ENCODE data around the gene TUT7. TPM values are rescaled to one million over a fixed set of nuclear protein-coding genes. Genes with fewer than 3 reads are reported as not detected.
"Not testable (repeated sequence)": the region's sequence is repeated elsewhere in the genome, so short reads cannot be mapped to it uniquely, and the experiment has no call there.

The TUT7 gene
- polyA plus RNA-seq, 1 donor from 2014 or later, result 26.2 TPM

GRCh38 chr9:86330186-86330585 is 24.0 kb downstream of the TUT7 start:
- Mint-ChIP-seq H3K4me1 (peaks cover 0 to 8% (median 4%) of the 10 kb centered on the region in 3 donors), H3K4me3 (no peak overlapping the region), H3K27me3 (no peaks in the 10 kb centered on the region), H3K27ac (no peak overlapping the region), H3K36me3 (peaks cover 11% of the 10 kb centered on the region), H3K9me3 (peaks cover 0 to 2% (median 0%) of the 10 kb centered on the region in 3 donors)

- Mint-ChIP-seq H3K9me3 (peaks cover 0 to 2% (median 0%) of the 10 kb centered on the region in 3 donors), H3K4me1 (peaks cover 0 to 4% (median 2%) of the 10 kb centered on the region in 3 donors), H3K27ac (no peak overlapping the region), H3K4me3 (no peak overlapping the region), H3K36me3 (peaks cover 11% of the 10 kb centered on the region), H3K27me3 (no peaks in the 10 kb centered on the region)
Measured at GRCh38 chr9:86329649-86330048, 24.6 kb downstream of the TUT7 start.

- Mint-ChIP-seq H3K4me3 (no peak overlapping the region), H3K36me3 (peaks cover 9% of the 10 kb centered on the region), H3K9me3 (peaks cover 0 to 2% (median 0%) of the 10 kb centered on the region in 3 donors)
Measured at GRCh38 chr9:86328156-86328555, 26.1 kb downstream of the TUT7 start.

GRCh38 chr9:86326536-86326935 is 27.7 kb downstream of the TUT7 start:
- Mint-ChIP-seq H3K27ac (no peak overlapping the region), H3K36me3 (peaks cover 4% of the 10 kb centered on the region), H3K4me3 (no peak overlapping the region), H3K9me3 (no peaks in the 10 kb centered on the region), H3K4me1 (peaks cover 0 to 5% (median 2%) of the 10 kb centered on the region in 3 donors), H3K27me3 (no peaks in the 10 kb centered on the region)

More at GRCh38 chr9:86328156-86328555, 26.1 kb downstream of the TUT7 start:
- no peak overlapping the region for H3K27ac Mint-ChIP-seq
- H3K4me1 Mint-ChIP-seq, result peaks cover 0 to 4% (median 2%) of the 10 kb centered on the region in 3 donors
- no peaks in the 10 kb centered on the region for H3K27me3 Mint-ChIP-seq

- Mint-ChIP-seq H3K36me3 (peaks cover 4% of the 10 kb centered on the region), H3K4me1 (peaks cover 0 to 5% (median 0%) of the 10 kb centered on the region in 3 donors), H3K27ac (no peak overlapping the region), H3K9me3 (no peaks in the 10 kb centered on the region), H3K4me3 (no peak overlapping the region), H3K27me3 (no peaks in the 10 kb centered on the region)
Measured at GRCh38 chr9:86324901-86325300, 29.3 kb downstream of the TUT7 start.

- Mint-ChIP-seq H3K27ac (peak overlapping the region in 2 of 3 donors; percentile 23 to 80), H3K36me3 (peaks cover 2% of the 10 kb centered on the region), H3K27me3 (no peaks in the 10 kb centered on the region), H3K4me3 (no peak overlapping the region), H3K9me3 (no peaks in the 10 kb centered on the region), H3K4me1 (peaks cover 0 to 5% (median 0%) of the 10 kb centered on the region in 3 donors)
Measured at GRCh38 chr9:86324308-86324707, 29.9 kb downstream of the TUT7 start.

GRCh38 chr9:86322973-86323644 is 31.1 kb downstream of the TUT7 start:
- Mint-ChIP-seq H3K4me1 (peaks cover 0 to 5% (median 0%) of the 10 kb centered on the region in 3 donors), H3K27ac (no peak overlapping the region), H3K9me3 (no peaks in the 10 kb centered on the region), H3K27me3 (no peaks in the 10 kb centered on the region), H3K4me3 (no peak overlapping the region), H3K36me3 (peaks cover 2% of the 10 kb centered on the region)

- Mint-ChIP-seq H3K9me3 (no peaks in the 10 kb centered on the region), H3K4me3 (no peak overlapping the region), H3K27ac (no peak overlapping the region), H3K36me3 (peaks cover 2% of the 10 kb centered on the region), H3K27me3 (no peaks in the 10 kb centered on the region), H3K4me1 (peaks cover 0 to 5% (median 0%) of the 10 kb centered on the region in 3 donors)
Measured at GRCh38 chr9:86321373-86321772, 32.8 kb downstream of the TUT7 start.

GRCh38 chr9:86318187-86318586 is 36.0 kb downstream of the TUT7 start:
- peaks cover 8% of the 10 kb centered on the region for H3K36me3 Mint-ChIP-seq
- H3K4me1 Mint-ChIP-seq, result peaks cover 0 to 6% (median under 1%) of the 10 kb centered on the region in 3 donors
- H3K4me3 Mint-ChIP-seq, result no peak overlapping the region
- H3K27me3 Mint-ChIP-seq, result no peaks in the 10 kb centered on the region
- H3K9me3 Mint-ChIP-seq, result no peaks in the 10 kb centered on the region
- peak overlapping the region in 1 of 3 donors; percentile 0 for H3K27ac Mint-ChIP-seq

GRCh38 chr9:86315078-86315477 is 39.1 kb downstream of the TUT7 start:
- Mint-ChIP-seq H3K27ac (no peak overlapping the region), H3K4me3 (no peak overlapping the region), H3K4me1 (peaks cover 0 to 6% (median 0%) of the 10 kb centered on the region in 3 donors), H3K27me3 (no peaks in the 10 kb centered on the region), H3K36me3 (peaks cover 6% of the 10 kb centered on the region), H3K9me3 (no peaks in the 10 kb centered on the region)

GRCh38 chr9:86312959-86313358 is 41.3 kb downstream of the TUT7 start:
- not testable (repeated sequence) for H3K27me3 Mint-ChIP-seq, H3K36me3 Mint-ChIP-seq, H3K4me1 Mint-ChIP-seq, H3K27ac Mint-ChIP-seq, H3K9me3 Mint-ChIP-seq, H3K4me3 Mint-ChIP-seq

GRCh38 chr9:86308687-86309086 is 45.5 kb downstream of the TUT7 start:
- Mint-ChIP-seq H3K36me3 (no peaks in the 10 kb centered on the region), H3K4me3 (no peak overlapping the region), H3K4me1 (no peaks in the 10 kb centered on the region), H3K27ac (no peak overlapping the region), H3K27me3 (no peaks in the 10 kb centered on the region), H3K9me3 (no peaks in the 10 kb centered on the region)

- peaks cover 0 to 4% (median 1%) of the 10 kb centered on the region in 3 donors for H3K4me1 Mint-ChIP-seq
- no peaks in the 10 kb centered on the region for H3K27me3 Mint-ChIP-seq
- H3K4me3 Mint-ChIP-seq, result no peak overlapping the region
- H3K36me3 Mint-ChIP-seq, result no peaks in the 10 kb centered on the region
- no peaks in the 10 kb centered on the region for H3K9me3 Mint-ChIP-seq
- peak overlapping the region in 1 of 3 donors; percentile 76 for H3K27ac Mint-ChIP-seq
Measured at GRCh38 chr9:86304236-86304730, 49.9 kb downstream of the TUT7 start.

GRCh38 chr9:86303316-86303975 is 50.8 kb downstream of the TUT7 start:
- H3K9me3 Mint-ChIP-seq, result no peaks in the 10 kb centered on the region
- H3K36me3 Mint-ChIP-seq, result no peaks in the 10 kb centered on the region
- H3K27me3 Mint-ChIP-seq, result no peaks in the 10 kb centered on the region
- H3K4me1 Mint-ChIP-seq, result peaks cover 0 to 4% (median 1%) of the 10 kb centered on the region in 3 donors
- no peak overlapping the region for H3K4me3 Mint-ChIP-seq
- H3K27ac Mint-ChIP-seq, result peak overlapping the region in 2 of 3 donors; percentile 28 to 76

GRCh38 chr9:86301686-86302085 is 52.5 kb downstream of the TUT7 start:
- Mint-ChIP-seq H3K27me3 (no peaks in the 10 kb centered on the region), H3K9me3 (no peaks in the 10 kb centered on the region), H3K36me3 (peaks cover 2% of the 10 kb centered on the region), H3K27ac (no peak overlapping the region), H3K4me3 (no peak overlapping the region), H3K4me1 (peaks cover 0 to 4% (median 1%) of the 10 kb centered on the region in 3 donors)

Data from IgD-negative memory B cell (primary cell).